ENCODE data around the gene CHCHD2.

The CHCHD2 gene

DNA sequence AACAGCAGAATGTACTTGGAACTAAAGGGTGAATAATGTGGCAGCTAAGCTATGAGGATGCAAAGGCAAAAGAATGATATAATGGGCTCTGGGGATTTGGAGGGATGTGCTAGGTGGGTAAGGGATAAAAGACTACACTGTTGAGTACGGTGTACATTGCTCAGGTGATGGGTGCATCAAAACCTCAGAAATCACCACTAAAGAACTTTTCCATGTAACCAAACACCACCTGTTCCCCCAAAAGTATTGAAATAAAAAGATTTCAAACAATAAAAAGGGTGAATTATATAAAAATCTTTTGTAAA is 1.6 kb upstream of the CHCHD2 start:
- no peak for TF ChIP-seq CTCF (IDR thresholded peaks at IDR 0.05)

GRCh38 chr7:56105508-56105907 is 768 bp downstream of the CHCHD2 start:
- no peak for TF ChIP-seq CTCF (IDR thresholded peaks at IDR 0.05)

GRCh38 chr7:56099653-56100052 is 6.6 kb downstream of the CHCHD2 start:
- TF ChIP-seq CTCF (IDR thresholded peaks at IDR 0.05), result no peak

DNA sequence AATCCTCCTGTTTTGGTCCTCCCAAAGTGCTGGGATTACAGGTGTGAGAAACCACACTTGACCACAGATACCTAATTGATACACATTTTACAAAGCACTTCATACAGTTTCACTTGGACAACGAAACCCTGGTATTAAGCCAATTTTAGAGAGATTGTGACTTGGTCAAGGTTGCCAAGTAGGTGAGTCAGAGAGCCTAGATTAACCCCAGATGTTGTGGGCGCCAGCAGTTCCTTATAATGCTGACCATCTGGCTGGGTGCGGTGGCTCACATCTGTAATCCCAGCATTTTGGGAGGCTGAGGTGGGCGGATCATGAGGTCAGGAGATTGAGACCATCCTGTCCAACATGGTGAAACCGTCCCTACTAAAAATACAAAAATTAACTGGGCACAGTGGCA is 8.6 kb downstream of the CHCHD2 start:
- no peak for TF ChIP-seq CTCF (IDR thresholded peaks at IDR 0.05)

DNA sequence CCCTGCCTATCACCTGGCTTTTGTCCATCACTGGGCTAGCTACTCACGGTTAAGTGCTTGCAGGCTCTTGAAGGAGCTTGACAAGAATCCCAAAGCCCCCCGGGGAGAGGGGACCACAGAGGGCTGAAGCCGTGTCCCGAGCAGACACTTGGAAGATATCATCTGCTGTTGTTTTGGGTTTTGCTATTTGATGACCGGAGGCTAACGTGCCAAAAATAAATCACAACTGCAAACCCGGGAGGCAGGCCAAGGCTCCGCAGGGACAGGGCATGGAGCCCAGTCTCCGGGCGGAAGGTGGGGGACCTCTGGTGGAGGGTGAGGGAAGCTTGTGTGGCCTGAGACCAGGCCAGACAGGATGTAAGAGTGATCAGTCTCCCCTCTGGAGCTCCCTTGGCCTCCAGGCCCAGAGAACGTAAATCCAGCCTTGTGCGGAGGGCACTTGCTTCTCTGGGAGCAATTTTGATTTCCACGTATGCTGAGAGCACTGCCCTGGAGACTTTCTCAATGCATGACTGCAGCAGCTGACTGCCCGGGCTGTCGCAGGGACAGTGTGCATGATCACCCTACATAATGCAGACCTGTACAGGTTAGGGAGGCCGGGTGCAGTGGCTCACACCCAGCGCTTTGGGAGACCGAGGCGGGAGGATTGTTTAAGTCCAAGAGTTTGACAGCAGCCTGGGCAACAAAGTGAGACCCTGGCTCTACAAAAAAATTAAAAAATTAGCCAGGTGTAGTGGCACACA is 13.3 kb downstream of the CHCHD2 start, which contains the start of gene PHKG1:
Gene PHKG1 (minus strand): TSS at position 164 of the 743 bp plus-strand sequence. CDS start 4,011 bp downstream, outside the sequence.
- TF ChIP-seq CTCF (IDR thresholded peaks at IDR 0.05), result peak; percentile 72

DNA sequence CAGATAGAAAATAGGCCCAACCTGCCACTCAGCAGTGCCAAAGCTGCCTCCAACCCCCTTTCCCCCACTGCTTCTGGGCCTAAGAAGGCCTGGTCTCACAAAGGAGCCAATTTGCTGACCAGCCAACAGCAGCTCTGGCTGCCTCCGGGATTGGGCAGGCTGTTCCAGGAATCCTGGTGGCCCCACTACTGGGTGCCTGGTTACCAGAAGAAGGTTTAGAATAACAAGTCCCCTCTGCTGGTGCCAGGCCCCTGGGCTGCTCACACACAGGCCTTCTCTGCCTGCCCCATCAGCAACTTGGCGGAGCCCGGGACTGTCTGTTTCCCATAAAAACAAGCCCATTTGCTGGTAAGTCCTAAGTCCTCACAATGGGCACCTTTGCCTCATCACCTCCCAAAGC is 14.7 kb downstream of the CHCHD2 start:
- TF ChIP-seq CTCF (IDR thresholded peaks at IDR 0.05), result no peak

- TF ChIP-seq CTCF (IDR thresholded peaks at IDR 0.05), result no peak
These were observed 18.8 kb downstream of the CHCHD2 start for GRCh38 chr7:56087445-56087844.

GRCh38 chr7:56086761-56087160 is 19.5 kb downstream of the CHCHD2 start:
- no peak for TF ChIP-seq CTCF (IDR thresholded peaks at IDR 0.05)

All from LNCAP (cell line).